Measurements from ENCODE around the gene RABEPK. TPM values are rescaled to one million over a fixed set of nuclear protein-coding genes. Genes with fewer than 3 reads are reported as not detected.
A peak's percentile ranks its signal among the peaks of the same experiment; 100 is the strongest.

RABEPK gene
- total and polyA plus RNA-seq, 4 donors = 12.9 to 30.4 (median 14.9) TPM

GRCh38 chr9:125238915-125239446 is 38.6 kb downstream of the RABEPK start:
- no peaks in the 10 kb centered on the region for H3K9me3 ChIP-seq (ENCODE audit: control insufficient read depth, low read length)
- 80 to 84% methylated on average over 14 of the region's 14 CpGs for WGBS, 2 donors
- peaks cover 0 to 2% of the 10 kb centered on the region in 2 donors for H3K4me1 ChIP-seq (ENCODE audit: control insufficient read depth in 1 of 2, insufficient read depth in 2 of 2, low read length in 2 of 2)
- peaks cover 3 to 9% of the 10 kb centered on the region in 2 donors for H3K36me3 ChIP-seq (ENCODE audit: control insufficient read depth in 1 of 2, insufficient read depth in 2 of 2, low read length in 1 of 2)
- H3K4me3 ChIP-seq (ENCODE audit: low read length in 2 of 2) = peak overlapping the region in 1 of 2 donors; percentile 18
- ATAC-seq (ENCODE audit: low FRiP score) = no peak
- intact Hi-C loops (cut with DNase I) = no loop called here
- no peaks in the 10 kb centered on the region for H3K27me3 ChIP-seq (ENCODE audit: control insufficient read depth in 1 of 2, insufficient read depth in 2 of 2, low read length in 1 of 2)
- H3K27ac ChIP-seq (ENCODE audit: low read depth in 1 of 2, low read length in 2 of 2) = no peak overlapping the region
- DNase-seq = peak in 1 of 2 donors; percentile 34

GRCh38 chr9:125239631-125240597 is 39.6 kb downstream of the RABEPK start:
- Histone ChIP-seq H3K4me3 (ENCODE audit: low read length in 2 of 2) (peak overlapping the region; percentile 54 to 87), H3K27me3 (ENCODE audit: control insufficient read depth in 1 of 2, insufficient read depth in 2 of 2, low read length in 1 of 2) (no peaks in the 10 kb centered on the region), H3K9me3 (ENCODE audit: control insufficient read depth, low read length) (no peaks in the 10 kb centered on the region), H3K4me1 (ENCODE audit: control insufficient read depth in 1 of 2, insufficient read depth in 2 of 2, low read length in 2 of 2) (peaks cover 0 to 2% of the 10 kb centered on the region in 2 donors), H3K36me3 (ENCODE audit: control insufficient read depth in 1 of 2, insufficient read depth in 2 of 2, low read length in 1 of 2) (peaks cover 3 to 7% of the 10 kb centered on the region in 2 donors), H3K27ac (ENCODE audit: low read depth in 1 of 2, low read length in 2 of 2) (no peak overlapping the region)
- ATAC-seq (ENCODE audit: low FRiP score) (no peak), DNase-seq (peak in 1 of 2 donors; percentile 20)
- intact Hi-C loops (cut with DNase I) = loop anchor here (5.0 kb wide), 2 partner anchors 107 to 298 kb away; partner anchors contain the start of gene GOLGA1 (in 1 of the 2)
- WGBS, 2 donors = 6 to 12% methylated on average over 8 of the region's 8 CpGs

GRCh38 chr9:125240649-125240999 is 40.3 kb downstream of the RABEPK start:
- no peaks in the 10 kb centered on the region for H3K27me3 ChIP-seq (ENCODE audit: control insufficient read depth in 1 of 2, insufficient read depth in 2 of 2, low read length in 1 of 2)
- 0% methylated on average over 33 of the region's 33 CpGs for WGBS, 2 donors
- H3K4me3 ChIP-seq (ENCODE audit: low read length in 2 of 2) = peak overlapping the region; percentile 54 to 87
- ATAC-seq (ENCODE audit: low FRiP score) (peak; percentile 42), DNase-seq (peak in 1 of 2 donors; percentile 75)
- H3K4me1 ChIP-seq (ENCODE audit: control insufficient read depth in 1 of 2, insufficient read depth in 2 of 2, low read length in 2 of 2) = peaks cover 0 to 2% of the 10 kb centered on the region in 2 donors
- peak overlapping the region; percentile 42 to 85 for H3K27ac ChIP-seq (ENCODE audit: low read depth in 1 of 2, low read length in 2 of 2)
- H3K36me3 ChIP-seq (ENCODE audit: control insufficient read depth in 1 of 2, insufficient read depth in 2 of 2, low read length in 1 of 2) = peaks cover 3 to 7% of the 10 kb centered on the region in 2 donors
- H3K9me3 ChIP-seq (ENCODE audit: control insufficient read depth, low read length) = no peaks in the 10 kb centered on the region
- intact Hi-C loops (cut with DNase I) = loop anchor here (5.0 kb wide), 2 partner anchors 107 to 298 kb away; partner anchors contain the start of gene GOLGA1 (in 1 of the 2)

- intact Hi-C loops (cut with DNase I) = loop anchor here (5.0 kb wide), 2 partner anchors 106 to 299 kb away; partner anchors contain the start of gene GOLGA1 (in 1 of the 2)
- peak within 1 kb of the TSS; percentile 54 to 87 for H3K4me3 ChIP-seq (ENCODE audit: low read length in 2 of 2)
- ATAC-seq (ENCODE audit: low FRiP score) = peak; percentile 99
- peaks cover 3 to 5% of the 10 kb centered on the region in 2 donors for H3K36me3 ChIP-seq (ENCODE audit: control insufficient read depth in 1 of 2, insufficient read depth in 2 of 2, low read length in 1 of 2)
- peak; percentile 100 for DNase-seq
- H3K4me1 ChIP-seq (ENCODE audit: control insufficient read depth in 1 of 2, insufficient read depth in 2 of 2, low read length in 2 of 2) = peaks cover 0 to 2% of the 10 kb centered on the region in 2 donors
- H3K27ac ChIP-seq (ENCODE audit: low read depth in 1 of 2, low read length in 2 of 2) = peak within 1 kb of the TSS; percentile 85 to 88
- H3K27me3 ChIP-seq (ENCODE audit: control insufficient read depth in 1 of 2, insufficient read depth in 2 of 2, low read length in 1 of 2) = no peaks in the 10 kb centered on the region
- H3K9me3 ChIP-seq (ENCODE audit: control insufficient read depth, low read length) = no peaks in the 10 kb centered on the region
- 0% methylated on average over 53 to 59 of the region's 59 CpGs for WGBS, 2 donors
Observed at GRCh38 chr9:125241000-125241862, 40.9 kb downstream of the RABEPK start, which contains the start of gene HSPA5. Gene HSPA5 (minus strand): TSS chr9:125241343. CDS start chr9:125241126, 217 bp downstream.

- DNase-seq (peak; percentile 60 to 81), ATAC-seq (ENCODE audit: low FRiP score) (peak; percentile 27)
- Histone ChIP-seq H3K27ac (ENCODE audit: low read depth in 1 of 2, low read length in 2 of 2) (peak overlapping the region in 1 of 2 donors; percentile 88), H3K4me3 (ENCODE audit: low read length in 2 of 2) (peak overlapping the region; percentile 31 to 39), H3K4me1 (ENCODE audit: control insufficient read depth in 1 of 2, insufficient read depth in 2 of 2, low read length in 2 of 2) (peaks cover 0 to 2% of the 10 kb centered on the region in 2 donors), H3K27me3 (ENCODE audit: control insufficient read depth in 1 of 2, insufficient read depth in 2 of 2, low read length in 1 of 2) (no peaks in the 10 kb centered on the region), H3K36me3 (ENCODE audit: control insufficient read depth in 1 of 2, insufficient read depth in 2 of 2, low read length in 1 of 2) (peaks cover 3 to 5% of the 10 kb centered on the region in 2 donors), H3K9me3 (ENCODE audit: control insufficient read depth, low read length) (no peaks in the 10 kb centered on the region)
- intact Hi-C loops (cut with DNase I) = loop anchor here (5.0 kb wide), 2 partner anchors 105 to 300 kb away; partner anchors contain the start of gene GOLGA1 (in 1 of the 2)
- WGBS, 2 donors = 24 to 26% methylated on average over 27 of the region's 27 CpGs
Observed at GRCh38 chr9:125241863-125242739, 41.8 kb downstream of the RABEPK start.

- intact Hi-C loops (cut with DNase I) = loop anchor here (5.0 kb wide), 2 partner anchors 103 to 302 kb away; partner anchors contain the start of gene GOLGA1 (in 1 of the 2)
Observed at GRCh38 chr9:125243792-125244260, 43.5 kb downstream of the RABEPK start.

GRCh38 chr9:125246261-125246667 is 45.9 kb downstream of the RABEPK start:
- Histone ChIP-seq H3K27ac (ENCODE audit: low read depth in 1 of 2, low read length in 2 of 2) (no peak overlapping the region), H3K4me1 (ENCODE audit: control insufficient read depth in 1 of 2, insufficient read depth in 2 of 2, low read length in 2 of 2) (no peaks in the 10 kb centered on the region), H3K9me3 (ENCODE audit: control insufficient read depth, low read length) (no peaks in the 10 kb centered on the region), H3K36me3 (ENCODE audit: control insufficient read depth in 1 of 2, insufficient read depth in 2 of 2, low read length in 1 of 2) (no peaks in the 10 kb centered on the region), H3K27me3 (ENCODE audit: control insufficient read depth in 1 of 2, insufficient read depth in 2 of 2, low read length in 1 of 2) (no peaks in the 10 kb centered on the region), H3K4me3 (ENCODE audit: low read length in 2 of 2) (no peak overlapping the region)
- intact Hi-C loops (cut with DNase I) = no loop called here
- DNase-seq (peak in 1 of 2 donors; percentile 25), ATAC-seq (ENCODE audit: low FRiP score) (no peak)
- 81 to 87% methylated on average over 6 of the region's 6 CpGs for WGBS, 2 donors

More at GRCh38 chr9:125243792-125244260, 43.5 kb downstream of the RABEPK start:
- WGBS, 2 donors = 88% methylated on average over 15 of the region's 15 CpGs
- Histone ChIP-seq H3K4me1 (ENCODE audit: control insufficient read depth in 1 of 2, insufficient read depth in 2 of 2, low read length in 2 of 2) (no peaks in the 10 kb centered on the region), H3K27ac (ENCODE audit: low read depth in 1 of 2, low read length in 2 of 2) (no peak overlapping the region), H3K36me3 (ENCODE audit: control insufficient read depth in 1 of 2, insufficient read depth in 2 of 2, low read length in 1 of 2) (peaks cover 3% of the 10 kb centered on the region in 2 donors), H3K9me3 (ENCODE audit: control insufficient read depth, low read length) (no peaks in the 10 kb centered on the region), H3K4me3 (ENCODE audit: low read length in 2 of 2) (no peak overlapping the region), H3K27me3 (ENCODE audit: control insufficient read depth in 1 of 2, insufficient read depth in 2 of 2, low read length in 1 of 2) (no peaks in the 10 kb centered on the region)
- DNase-seq (peak in 1 of 2 donors; percentile 54), ATAC-seq (ENCODE audit: low FRiP score) (no peak)
